HFF-Myc (cell line): Measurements from ENCODE around the gene ST3GAL2.

Experiments used
- DNase-seq: peaks from one replicate; pipeline ENCODE4 v3.0.0-alpha.2; 2011; ENCODE audit warnings: low read depth; ENCODE audit errors: extremely low read depth
- H3K4me3 ChIP-seq: replicated peaks from 2 replicates; pipeline ENCODE4 v1.5.1; 2011; ENCODE audit warnings: low read depth, mild to moderate bottlenecking, control low read depth, low read length
- CTCF ChIP-seq: IDR thresholded peaks from 2 replicates; pipeline ENCODE4 v1.5.1; 2012; ENCODE audit warnings: mild to moderate bottlenecking, low read depth, low read length, control low read depth; ENCODE audit errors: missing control alignments

ST3GAL2 gene

GRCh38 chr16:70398177-70398743 lies 40.6 kb downstream of the ST3GAL2 start:
- no peak overlapping the region for H3K4me3 ChIP-seq
- TF ChIP-seq CTCF = no peak
- no peak for DNase-seq

- TF ChIP-seq CTCF = no peak
- peak; percentile 45 for DNase-seq
- H3K4me3 ChIP-seq = no peak overlapping the region
These were observed 42.5 kb downstream of the ST3GAL2 start for GRCh38 chr16:70396246-70396904.

GRCh38 chr16:70395345-70395901 lies 43.5 kb downstream of the ST3GAL2 start:
- DNase-seq = no peak
- peak; percentile 88 for TF ChIP-seq CTCF
- no peak overlapping the region for H3K4me3 ChIP-seq

- no peak for DNase-seq
- H3K4me3 ChIP-seq = no peak overlapping the region
- no peak for TF ChIP-seq CTCF
These were observed 44.0 kb downstream of the ST3GAL2 start for GRCh38 chr16:70394853-70395252.

GRCh38 chr16:70393662-70394061 lies 45.2 kb downstream of the ST3GAL2 start:
- no peak for TF ChIP-seq CTCF
- H3K4me3 ChIP-seq = no peak overlapping the region
- no peak for DNase-seq

- TF ChIP-seq CTCF = no peak
- DNase-seq = no peak
- no peak overlapping the region for H3K4me3 ChIP-seq
These were observed 46.3 kb downstream of the ST3GAL2 start for GRCh38 chr16:70392606-70393005.
